Endothelial cell (in vitro differentiated cells): Measurements from ENCODE around the gene GABRD. TPM values are rescaled to one million over a fixed set of nuclear protein-coding genes. Genes with fewer than 3 reads are reported as not detected.

ENCODE experiments used
- DNase-seq: peaks from one replicate; pipeline ENCODE4 v3.0.0; 2021; ENCODE audit warnings: low spot score
- H3K27ac Mint-ChIP-seq: one replicate; pipeline ENCODE4 v1.8.0; 2021; ENCODE audit warnings: mixed read lengths, inconsistent platforms; ENCODE audit not compliant: unreplicated experiment
- H3K27me3 Mint-ChIP-seq: one replicate; pipeline ENCODE4 v1.8.0; 2021; ENCODE audit warnings: mild to moderate bottlenecking, moderate library complexity, mixed read lengths, inconsistent platforms; ENCODE audit not compliant: unreplicated experiment
- H3K36me3 Mint-ChIP-seq: one replicate; pipeline ENCODE4 v1.8.0; 2021; ENCODE audit warnings: mild to moderate bottlenecking, low read depth, mixed read lengths, inconsistent platforms; ENCODE audit not compliant: unreplicated experiment
- H3K4me1 Mint-ChIP-seq: one replicate; pipeline ENCODE4 v1.8.0; 2021; ENCODE audit warnings: mild to moderate bottlenecking, mixed read lengths, inconsistent platforms; ENCODE audit not compliant: unreplicated experiment
- H3K4me3 Mint-ChIP-seq: one replicate; pipeline ENCODE4 v1.8.0; 2021; ENCODE audit warnings: mild to moderate bottlenecking, mixed read lengths, inconsistent platforms; ENCODE audit not compliant: unreplicated experiment
- H3K9me3 Mint-ChIP-seq: one replicate; pipeline ENCODE4 v1.8.0; 2021; ENCODE audit warnings: mixed read lengths, inconsistent platforms; ENCODE audit not compliant: unreplicated experiment
- CTCF ChIP-seq: fragments of 200-600 bp; sonication (generic); IDR thresholded peaks from one replicate; pipeline ENCODE4 v1.5.0; 2021; ENCODE audit warnings: antibody characterized with exemption; ENCODE audit not compliant: unreplicated experiment
- total RNA-seq: library from RNA; stranded (reverse); fragmentation: NEBNext Ultra II Directional; extraction: Animal tissue kit (Norgen Biotek cat#: 25700); gene quantifications from one replicate; pipeline ENCODE4 v1.2.1, GENCODE V29; 2021; ENCODE audit not compliant: unreplicated experiment

Gene GABRD
- total RNA-seq, 1 donor from 2014 or later: 0.64 TPM

- TF ChIP-seq CTCF: no peak
- no peaks in the 10 kb centered on the region for H3K36me3 Mint-ChIP-seq
- no peak overlapping the region for H3K4me3 Mint-ChIP-seq
- peaks cover 6% of the 10 kb centered on the region for H3K27me3 Mint-ChIP-seq
- no peaks in the 10 kb centered on the region for H3K4me1 Mint-ChIP-seq
- H3K9me3 Mint-ChIP-seq: no peaks in the 10 kb centered on the region
- DNase-seq: no peak
- no peak overlapping the region for H3K27ac Mint-ChIP-seq
Measured at GRCh38 chr1:2029561-2029960, 10.4 kb downstream of the GABRD start.

GRCh38 chr1:2030076-2030871 lies 11.1 kb downstream of the GABRD start:
- no peak for DNase-seq
- Mint-ChIP-seq H3K36me3 (no peaks in the 10 kb centered on the region), H3K4me3 (no peak overlapping the region), H3K27me3 (peaks cover 6% of the 10 kb centered on the region), H3K4me1 (no peaks in the 10 kb centered on the region), H3K27ac (no peak overlapping the region), H3K9me3 (no peaks in the 10 kb centered on the region)
- no peak for TF ChIP-seq CTCF

- H3K27me3 Mint-ChIP-seq: peaks cover 6% of the 10 kb centered on the region
- H3K9me3 Mint-ChIP-seq: no peaks in the 10 kb centered on the region
- no peak for DNase-seq
- no peaks in the 10 kb centered on the region for H3K36me3 Mint-ChIP-seq
- H3K4me3 Mint-ChIP-seq: no peak overlapping the region
- no peak for TF ChIP-seq CTCF
- no peak overlapping the region for H3K27ac Mint-ChIP-seq
- H3K4me1 Mint-ChIP-seq: no peaks in the 10 kb centered on the region
Measured at GRCh38 chr1:2031546-2032540, 12.7 kb downstream of the GABRD start.

GRCh38 chr1:2032737-2033136 lies 13.6 kb downstream of the GABRD start:
- Mint-ChIP-seq H3K4me3 (no peak overlapping the region), H3K4me1 (no peaks in the 10 kb centered on the region), H3K9me3 (no peaks in the 10 kb centered on the region), H3K27ac (no peak overlapping the region), H3K36me3 (no peaks in the 10 kb centered on the region), H3K27me3 (peaks cover 8% of the 10 kb centered on the region)
- no peak for TF ChIP-seq CTCF
- DNase-seq: no peak
